Activated CD8-positive, alpha-beta T cell treated with anti-CD3 and anti-CD28 coated beads, Interleukin-2, amount 10 ng/mL, durations not matched to agents 7 days and 5 days (primary cell): Measurements from ENCODE around the gene SCAF4. TPM values are rescaled to one million over a fixed set of nuclear protein-coding genes. Genes with fewer than 3 reads are reported as not detected.

Source experiments
- ATAC-seq: fragments of 150-1000 bp; cut with Tn5 transposase; one replicate; pipeline ENCODE4 v1.10.0; 2021; ENCODE audit warnings: moderate library complexity
- CTCF ChIA-PET: fragments of 350-600 bp; sonication (Branson Sonifier 250); formaldehyde crosslinking; loops from one replicate; lab custom pipeline; 2021; ENCODE audit warnings: antibody characterized with exemption; lab: Charles Lee
- POLR2A ChIA-PET: fragments of 350-600 bp; sonication (Branson Sonifier 250); formaldehyde crosslinking; loops from one replicate; lab custom pipeline; 2021; ENCODE audit warnings: antibody characterized with exemption; lab: Charles Lee
- DNase-seq: peaks from one replicate; pipeline ENCODE4 v3.0.0-alpha.2; 2020
- H3K27ac Mint-ChIP-seq: one replicate; pipeline ENCODE4 v1.8.0; 2021; ENCODE audit warnings: mild to moderate bottlenecking, mixed read lengths
- H3K27me3 Mint-ChIP-seq: one replicate; pipeline ENCODE4 v1.8.0; 2021; ENCODE audit warnings: low read depth, mixed read lengths
- H3K36me3 Mint-ChIP-seq: one replicate; pipeline ENCODE4 v1.8.0; 2021; ENCODE audit warnings: low read depth, mixed read lengths
- H3K4me1 Mint-ChIP-seq: one replicate; pipeline ENCODE4 v1.8.0; 2021; ENCODE audit warnings: low read depth, mixed read lengths
- H3K4me3 Mint-ChIP-seq: one replicate; pipeline ENCODE4 v1.8.0; 2021; ENCODE audit warnings: mild to moderate bottlenecking, mixed read lengths
- H3K9me3 Mint-ChIP-seq: one replicate; pipeline ENCODE4 v1.8.0; 2022; ENCODE audit warnings: mixed read lengths; ENCODE audit not compliant: insufficient read depth
- total RNA-seq, 2 experiments: library from RNA; stranded (reverse); gene quantifications; one replicate each; pipeline ENCODE4 v1.2.3, GENCODE V29; 2021

Gene SCAF4
- total RNA-seq, 2 experiments from 2014 or later: 53.2 TPM

- Mint-ChIP-seq H3K4me3 (no peak overlapping the region), H3K27ac (no peak overlapping the region), H3K9me3 (no peaks in the 10 kb centered on the region), H3K27me3 (peaks cover 2% of the 10 kb centered on the region), H3K4me1 (peaks cover 15% of the 10 kb centered on the region), H3K36me3 (peaks cover 2% of the 10 kb centered on the region)
- POLR2A ChIA-PET: no interaction called here
- ATAC-seq: no peak
- DNase-seq: no peak
- CTCF ChIA-PET: interaction anchor here (1.2 kb wide), 1 partner anchor 20 kb away, joined by 4 read pairs; no protein-coding TSS in a partner anchor
These were observed 108.3 kb downstream of the SCAF4 start for GRCh38 chr21:31623664-31624063.

GRCh38 chr21:31622397-31622796 lies 109.5 kb downstream of the SCAF4 start:
- ChIA-PET POLR2A (no interaction called here), CTCF (no interaction called here)
- peaks cover 16% of the 10 kb centered on the region for H3K4me1 Mint-ChIP-seq
- peak; percentile 36 for DNase-seq
- ATAC-seq: no peak
- H3K27ac Mint-ChIP-seq: peak overlapping the region; percentile 51
- no peak overlapping the region for H3K4me3 Mint-ChIP-seq
- no peaks in the 10 kb centered on the region for H3K9me3 Mint-ChIP-seq
- H3K27me3 Mint-ChIP-seq: no peaks in the 10 kb centered on the region
- H3K36me3 Mint-ChIP-seq: peaks cover 2% of the 10 kb centered on the region

Other genes with a start within 250 kb of the SCAF4 start
- 100 to 1,000 TPM; 229 to 234 TPM for gene SOD1, start 72.4 kb downstream of the SCAF4 start, total RNA-seq
- under 1 TPM; 0.21 to 0.24 TPM for gene HUNK, start 140.9 kb upstream of the SCAF4 start, total RNA-seq